CD4-positive, alpha-beta T cell treated with Interleukin-6 for 4 hours (primary cell): ENCODE measurements around the gene LBR.
A peak's percentile ranks its signal among the peaks of the same experiment; 100 is the strongest.

Experiments used
- DNase-seq: peaks from one replicate; pipeline ENCODE4 v3.0.0-alpha.2; 2020; ENCODE audit warnings: mixed read lengths

LBR gene

GRCh38 chr1:225442123-225442505 lies 14.3 kb upstream of the LBR start:
- peak; percentile 10 for DNase-seq

DNA sequence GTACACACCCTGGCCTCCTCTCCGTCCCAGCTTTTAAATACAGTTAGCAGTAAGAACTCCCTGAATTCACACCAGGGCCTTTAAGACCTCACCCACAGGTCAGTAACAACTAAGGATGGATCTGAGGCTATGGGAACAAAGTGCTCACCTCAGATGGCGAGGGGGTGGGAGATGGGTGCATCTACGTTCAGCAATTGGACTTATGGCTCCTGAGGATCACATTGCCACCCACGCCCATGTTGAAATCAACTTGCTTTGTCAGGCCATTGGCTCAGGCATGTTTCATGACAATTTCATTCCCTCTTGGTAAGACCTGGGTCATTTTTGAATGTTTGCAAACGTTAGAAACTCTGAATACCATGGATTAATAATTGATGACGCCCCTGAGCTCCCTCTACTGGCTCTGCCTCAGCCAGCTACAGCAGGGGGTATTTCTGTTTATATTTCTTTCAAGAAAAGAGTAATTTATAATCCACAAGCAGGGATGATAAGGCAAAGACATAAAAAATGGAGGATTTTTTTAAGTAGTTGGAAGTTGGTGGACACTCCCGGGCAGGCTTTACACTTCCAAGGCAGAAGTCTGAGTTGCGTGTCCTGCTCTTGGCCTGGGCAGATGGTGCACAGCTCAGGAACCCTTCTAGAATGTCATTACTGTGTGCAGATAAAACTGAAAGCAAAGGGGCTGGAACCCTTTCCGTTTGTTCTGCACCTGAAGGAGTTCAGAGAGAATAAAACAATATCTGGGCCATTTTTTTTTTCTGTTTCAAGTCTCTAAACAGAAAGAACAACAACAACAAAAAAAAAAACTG lies 13.7 kb upstream of the LBR start:
- peak; percentile 22 for DNase-seq

DNA sequence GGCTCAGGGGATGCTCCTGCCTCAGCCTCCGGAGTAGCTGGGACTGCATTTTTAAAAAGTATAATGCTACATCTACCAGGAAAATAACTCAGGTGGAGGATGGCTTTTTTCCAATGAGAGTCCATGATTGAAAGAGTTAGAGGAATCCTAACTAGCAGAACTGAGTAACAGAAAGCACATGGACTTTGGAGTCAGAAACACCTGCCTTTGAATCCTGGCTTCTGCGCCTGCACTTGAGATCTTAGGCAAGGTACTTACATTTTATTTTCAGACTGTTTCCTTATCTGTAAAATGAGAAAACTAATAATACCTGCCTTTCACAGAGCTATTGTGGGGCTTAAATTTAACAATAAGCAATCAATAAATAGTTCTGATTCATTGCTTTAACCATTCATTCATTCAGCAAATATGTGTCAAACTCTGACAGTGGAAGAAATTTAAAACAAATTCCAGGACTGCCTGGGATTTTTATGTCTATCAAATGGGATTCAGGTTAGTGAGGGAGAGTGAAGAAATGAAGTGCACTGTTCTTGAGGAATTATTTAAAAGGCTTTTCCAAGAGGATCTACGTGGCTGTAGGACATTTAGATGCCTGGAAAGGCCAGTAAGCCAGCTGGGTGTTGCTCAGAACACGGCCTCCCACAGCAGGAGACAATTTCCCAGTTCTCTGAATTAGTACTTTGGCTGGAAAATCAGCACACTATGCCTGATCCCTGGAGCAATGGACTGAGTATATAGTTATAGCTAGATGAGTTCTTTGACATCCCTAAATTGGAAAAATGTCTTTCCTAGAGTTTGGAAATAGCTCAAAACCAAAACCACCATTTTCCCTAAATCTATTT lies 12.8 kb upstream of the LBR start:
- DNase-seq, result no peak

DNA sequence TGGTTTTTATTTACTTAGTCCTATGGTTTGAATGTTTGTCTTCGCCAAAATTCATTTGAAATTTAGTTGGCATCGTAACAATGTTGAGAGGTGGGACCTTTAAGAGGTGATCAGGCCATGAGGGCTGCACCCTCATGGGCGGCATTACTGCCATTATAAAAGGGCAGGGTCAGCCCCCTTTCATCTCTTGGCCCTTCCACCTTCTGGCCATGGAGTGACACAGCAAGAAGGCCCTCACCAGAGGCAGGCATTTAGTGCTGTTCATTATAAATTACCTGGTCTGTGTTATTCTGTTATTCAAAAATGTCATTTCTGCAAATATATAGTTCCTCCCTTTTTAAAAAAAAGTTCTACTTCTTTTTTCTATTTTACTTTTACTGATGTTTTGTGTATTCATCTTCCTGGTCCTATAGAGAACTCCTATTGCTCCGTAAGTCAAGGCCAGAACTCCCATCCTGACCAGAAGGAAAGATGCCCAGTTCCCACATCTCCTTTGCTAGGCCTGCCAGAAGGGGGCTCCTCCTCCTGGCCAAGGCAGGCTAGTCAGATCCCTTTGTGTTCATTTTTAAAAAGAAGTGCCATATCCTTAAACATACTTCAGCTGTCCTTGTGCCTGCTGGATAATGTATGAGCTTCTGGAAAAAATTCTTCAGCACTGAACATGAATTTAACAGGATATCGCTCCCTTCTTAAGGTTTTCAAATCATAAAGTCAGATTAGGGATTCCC lies 10.0 kb upstream of the LBR start:
- DNase-seq, result peak; percentile 23

- DNase-seq, result no peak
These were observed 8.1 kb upstream of the LBR start for GRCh38 chr1:225435957-225436392.

- DNase-seq, result no peak
These were observed 7.6 kb upstream of the LBR start for GRCh38 chr1:225435487-225435886.

DNA sequence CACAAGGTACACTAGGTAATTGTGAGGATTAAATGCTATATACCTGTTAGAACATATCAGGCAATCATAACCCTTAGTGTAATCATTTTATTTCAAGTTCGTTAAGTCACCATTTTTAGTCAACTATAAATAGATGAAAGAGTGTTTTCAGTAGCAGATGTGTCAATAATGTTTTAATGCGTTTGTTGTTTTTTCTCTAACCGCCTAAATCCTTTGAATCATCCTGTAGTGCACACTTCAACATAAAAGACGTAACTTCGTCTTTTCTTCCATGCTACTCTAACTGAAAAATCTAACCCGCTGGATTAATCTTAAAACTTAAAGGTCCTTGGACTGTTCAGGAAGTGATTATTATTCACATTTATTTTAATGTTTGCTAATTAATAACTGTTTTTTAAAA lies 7.2 kb upstream of the LBR start:
- no peak for DNase-seq

- no peak for DNase-seq
These were observed 6.2 kb upstream of the LBR start for GRCh38 chr1:225434046-225434445.

- no peak for DNase-seq
These were observed 3.4 kb upstream of the LBR start for GRCh38 chr1:225431081-225431863.

DNA sequence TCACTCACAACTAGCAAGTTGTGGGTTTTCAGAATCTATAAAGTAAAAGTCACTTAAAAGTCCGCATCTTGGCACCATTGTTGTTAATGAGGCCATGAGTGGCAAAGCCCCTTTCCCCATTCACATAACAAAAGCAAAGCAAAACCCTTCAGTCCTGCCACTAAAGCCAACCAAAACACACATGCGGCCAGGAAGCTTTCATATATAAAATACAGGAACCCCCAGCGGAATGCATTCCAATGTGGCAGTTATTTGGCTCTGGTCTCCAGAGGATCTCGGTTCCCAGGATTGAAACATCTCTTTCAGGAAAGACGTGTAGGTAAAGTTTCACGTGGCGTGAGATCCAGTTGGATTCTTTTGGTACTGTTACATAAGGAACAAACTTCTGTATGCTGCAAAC lies 2.5 kb upstream of the LBR start:
- no peak for DNase-seq

- DNase-seq, result no peak
These were observed 1.1 kb upstream of the LBR start for GRCh38 chr1:225428881-225429455.

DNA sequence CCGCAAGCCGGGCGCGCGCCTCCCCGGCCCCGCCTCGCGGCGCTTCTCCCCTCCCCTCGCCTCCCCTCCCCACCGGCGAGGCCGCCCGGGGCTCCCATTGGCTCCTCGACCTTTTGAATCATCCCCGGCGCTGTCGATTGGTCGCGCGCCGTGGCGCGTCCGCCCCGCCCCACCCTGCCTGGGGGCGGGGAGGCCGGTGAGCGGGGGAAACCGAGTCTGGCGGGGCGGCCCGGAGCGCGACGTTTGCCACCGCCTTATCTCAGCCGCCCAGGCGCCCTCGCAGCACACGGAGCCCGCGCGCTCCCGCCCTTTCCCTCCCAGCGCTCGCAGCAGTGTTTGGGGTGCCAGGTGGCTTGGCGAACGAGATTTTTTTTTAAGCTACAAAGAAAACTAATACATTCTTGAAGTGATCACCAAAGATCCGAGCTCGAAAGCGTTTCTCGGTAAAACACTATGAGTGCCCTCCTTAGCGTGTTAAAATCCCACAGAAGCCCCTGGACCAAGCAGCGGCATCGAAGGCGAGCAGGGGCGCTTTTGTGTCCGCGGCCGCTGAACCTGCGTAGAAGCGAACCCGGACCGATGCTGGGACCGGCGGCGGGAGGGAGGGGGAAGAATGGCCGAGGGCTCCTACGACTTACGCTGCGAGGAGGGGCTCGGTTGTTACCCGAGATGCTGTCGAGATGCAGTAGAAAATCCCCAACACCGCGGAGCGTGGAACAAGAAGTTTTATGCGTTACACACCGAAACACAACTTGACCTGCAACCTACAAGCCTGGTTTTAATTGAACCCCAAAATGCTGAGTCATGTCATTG lies 436 bp upstream of the LBR start:
- DNase-seq, result peak; percentile 94

- peak; percentile 54 for DNase-seq
These were observed 1.2 kb downstream of the LBR start for GRCh38 chr1:225426395-225427234.

GRCh38 chr1:225425201-225425786 lies 2.5 kb downstream of the LBR start:
- peak; percentile 9 for DNase-seq

DNA sequence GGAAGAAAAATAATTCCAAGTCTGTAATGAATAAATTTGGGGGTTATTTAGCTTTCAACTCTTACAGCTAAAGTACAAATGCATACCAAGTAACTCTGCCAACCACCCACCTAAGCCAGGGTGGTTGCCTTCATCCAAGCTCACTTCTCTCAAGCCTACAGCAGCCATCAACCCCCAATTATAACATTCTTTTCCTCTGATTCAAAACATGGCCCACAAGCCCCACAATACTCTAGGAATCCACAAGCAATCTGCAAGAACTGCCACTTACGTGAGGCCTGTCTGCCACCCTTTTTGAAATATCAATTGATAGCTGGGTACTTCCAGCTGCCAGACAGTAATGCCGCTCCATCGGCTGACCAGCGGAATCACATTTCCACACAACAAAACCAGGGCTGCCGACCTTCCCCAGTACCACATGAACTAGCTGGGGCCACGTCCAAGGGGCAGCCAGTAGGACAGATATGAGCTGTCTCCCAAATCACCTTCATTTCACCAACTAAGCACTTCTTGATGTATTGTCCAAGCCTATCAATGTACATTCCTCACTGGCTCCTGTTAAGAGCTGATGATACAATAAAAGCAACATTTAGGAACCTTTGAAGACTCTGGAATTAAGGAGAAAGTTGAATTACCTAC lies 3.2 kb downstream of the LBR start:
- no peak for DNase-seq

- DNase-seq, result no peak
These were observed 4.4 kb downstream of the LBR start for GRCh38 chr1:225423518-225423855.

DNA sequence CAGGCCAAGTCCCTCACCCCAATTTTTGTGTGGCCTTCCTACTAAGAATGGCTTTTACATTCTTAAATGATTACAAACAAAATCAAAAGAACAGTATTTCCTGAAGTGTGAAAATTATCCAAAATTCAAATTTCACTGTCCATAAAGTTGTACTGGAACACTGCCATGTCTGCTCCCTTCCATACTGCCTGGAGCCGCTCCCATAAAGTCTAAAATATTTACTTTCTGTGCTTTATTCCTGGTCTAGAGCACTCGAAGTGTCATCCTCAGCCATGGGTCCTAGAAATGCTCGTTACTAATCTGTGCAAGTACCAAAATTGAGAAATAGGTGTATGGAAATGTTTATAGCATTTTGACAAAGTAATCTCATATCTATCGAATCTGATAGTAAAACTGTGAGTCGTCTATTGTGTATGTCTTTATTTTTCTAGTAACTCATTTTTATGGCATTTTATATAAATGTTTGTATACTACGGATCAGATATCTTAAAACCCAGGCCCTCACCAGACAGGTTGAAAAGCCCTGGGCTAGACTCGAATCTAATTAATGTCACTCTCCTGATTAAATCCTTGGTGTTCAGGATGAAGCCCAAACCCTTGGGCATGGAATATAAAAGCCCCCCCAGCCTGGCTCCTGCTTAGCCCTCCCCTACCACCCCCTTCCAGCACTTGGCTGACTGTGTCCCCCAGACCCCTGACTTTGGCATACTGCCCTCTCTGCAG lies 4.9 kb downstream of the LBR start:
- DNase-seq, result no peak

DNA sequence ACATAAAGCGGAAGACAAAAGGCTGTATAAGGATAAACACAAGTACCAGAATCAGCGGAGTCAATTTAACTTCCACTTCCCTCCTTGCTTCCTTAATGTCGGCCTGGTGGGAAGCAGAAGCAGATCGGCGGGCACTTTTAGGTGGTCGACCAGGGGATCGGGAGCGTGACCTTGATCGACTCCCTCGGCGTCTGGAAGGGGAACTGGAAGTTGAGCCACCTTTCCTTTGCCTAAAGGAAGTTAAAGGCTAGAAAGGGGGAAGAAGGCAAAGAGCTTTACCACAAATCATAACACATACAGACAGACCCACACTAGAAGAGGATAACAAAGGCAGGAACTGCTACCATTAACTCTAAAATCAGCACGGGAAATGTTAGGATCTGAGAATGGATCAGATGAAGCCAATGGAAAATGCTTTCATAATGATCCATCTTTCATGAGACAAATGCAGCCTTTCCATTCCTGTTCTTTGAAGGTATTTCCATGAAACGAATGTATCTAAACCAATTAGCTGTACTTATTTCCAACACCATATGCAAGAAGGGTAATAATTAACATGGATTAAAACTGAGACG lies 5.7 kb downstream of the LBR start:
- DNase-seq, result no peak

DNA sequence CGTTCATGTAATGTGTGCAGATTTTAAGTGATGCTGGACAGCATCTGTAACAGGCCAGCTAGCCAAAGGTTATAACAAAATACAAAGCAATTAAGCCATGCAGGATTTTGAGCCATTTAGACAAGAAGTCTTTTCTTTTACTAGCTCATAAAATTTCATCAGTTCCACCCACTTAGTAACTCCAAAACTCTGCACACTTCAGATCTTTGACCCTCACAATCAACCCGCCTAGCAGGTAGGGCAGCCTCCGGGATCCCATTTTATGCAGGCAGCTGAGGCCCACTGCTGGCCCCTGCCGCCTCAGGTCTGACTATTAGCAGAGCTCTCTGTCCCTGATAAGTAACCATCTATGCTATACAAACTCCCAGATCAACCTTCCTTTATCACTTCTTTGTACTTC lies 9.2 kb downstream of the LBR start:
- DNase-seq, result no peak
